Loucy (cell line): ENCODE results near the gene C16orf82.

Experiments used
- H2AFZ ChIP-seq: fragments of 200-600 bp; sonication (generic); 2 replicates; pipeline ENCODE4 v1.6.0; 2016; ENCODE audit warnings: antibody characterized with exemption, mild to moderate bottlenecking, low read length, moderate library complexity
- H3F3A ChIP-seq: fragments of 200-600 bp; 2 replicates; pipeline ENCODE4 v1.6.0; 2016; ENCODE audit warnings: antibody characterized with exemption, low read depth, mild to moderate bottlenecking
- H3K27me3 ChIP-seq: fragments of 200-600 bp; sonication (generic); 2 replicates; pipeline ENCODE4 v1.6.1; 2014; ENCODE audit warnings: low read length, mild to moderate bottlenecking; ENCODE audit not compliant: insufficient read depth, poor library complexity, severe bottlenecking
- H3K36me3 ChIP-seq: fragments of 200-600 bp; sonication (generic); 2 replicates; pipeline ENCODE4 v1.6.1; 2016; ENCODE audit warnings: low read length; ENCODE audit not compliant: insufficient read depth
- H3K4me1 ChIP-seq: fragments of 200-600 bp; sonication (generic); 2 replicates; pipeline ENCODE4 v1.5.1; 2014; ENCODE audit warnings: low read length, mild to moderate bottlenecking; ENCODE audit not compliant: insufficient read depth, poor library complexity, severe bottlenecking
- H3K4me2 ChIP-seq: fragments of 200-600 bp; sonication (generic); 2 replicates; pipeline ENCODE4 v1.6.0; 2014; ENCODE audit warnings: antibody characterized with exemption, low read length, low read depth, mild to moderate bottlenecking; ENCODE audit not compliant: poor library complexity, severe bottlenecking
- H3K4me3 ChIP-seq: fragments of 200-600 bp; sonication (generic); 2 replicates; pipeline ENCODE4 v1.5.1; 2014; ENCODE audit warnings: low read length, mild to moderate bottlenecking, mixed read lengths; ENCODE audit not compliant: poor library complexity, severe bottlenecking
- H3K79me2 ChIP-seq: fragments of 200-600 bp; sonication (generic); 2 replicates; pipeline ENCODE4 v1.6.1; 2014; ENCODE audit warnings: low read length; ENCODE audit not compliant: insufficient read depth
- H3K9ac ChIP-seq: fragments of 200-600 bp; sonication (generic); 2 replicates; pipeline ENCODE4 v1.6.0; 2014; ENCODE audit warnings: mild to moderate bottlenecking, low read depth, low read length, moderate library complexity; ENCODE audit not compliant: poor library complexity, severe bottlenecking
- H3K9me2 ChIP-seq: fragments of 200-600 bp; sonication (generic); replicated peaks from 2 replicates; pipeline ENCODE4 v1.6.1; 2016; ENCODE audit warnings: low read depth, low read length, mixed read lengths
- H3K9me3 ChIP-seq: fragments of 200-600 bp; sonication (generic); 2 replicates; pipeline ENCODE4 v1.6.1; 2014; ENCODE audit warnings: mild to moderate bottlenecking, antibody characterized with exemption, low read length, low read depth; ENCODE audit not compliant: insufficient read depth
- H4K20me1 ChIP-seq: fragments of 200-600 bp; sonication (generic); 2 replicates; pipeline ENCODE4 v1.6.0; 2014; ENCODE audit warnings: antibody characterized with exemption, low read length, mild to moderate bottlenecking; ENCODE audit not compliant: insufficient read depth, poor library complexity, severe bottlenecking
- CTCF ChIP-seq: fragments of 200-600 bp; sonication (generic); conservative IDR thresholded peaks from 2 replicates; pipeline ENCODE4 v1.5.1; 2014; ENCODE audit warnings: mild to moderate bottlenecking, antibody characterized with exemption, low read length
- EZH2phosphoT487 ChIP-seq: fragments of 200-600 bp; IDR thresholded peaks from 2 replicates; pipeline ENCODE4 v1.6.1; 2018; ENCODE audit warnings: antibody characterized with exemption, mild to moderate bottlenecking, moderate library complexity, borderline replicate concordance

C16orf82 gene

GRCh38 chr16:27112093-27112811 is 45.5 kb downstream of the C16orf82 start:
- Histone ChIP-seq H3F3A (no peaks in the 10 kb centered on the region), H3K36me3 (no peaks in the 10 kb centered on the region), H3K9me2 (no peaks in the 10 kb centered on the region), H3K4me1 (peaks cover 5% of the 10 kb centered on the region), H3K79me2 (no peaks in the 10 kb centered on the region), H2AFZ (no peak overlapping the region), H4K20me1 (no peaks in the 10 kb centered on the region), H3K9me3 (no peaks in the 10 kb centered on the region), H3K27me3 (no peaks in the 10 kb centered on the region), H3K9ac (no peak overlapping the region), H3K4me3 (no peak overlapping the region), H3K4me2 (no peak overlapping the region)
- TF ChIP-seq CTCF (no peak), EZH2phosphoT487 (no peak)

GRCh38 chr16:27113341-27113841 is 46.7 kb downstream of the C16orf82 start:
- TF ChIP-seq CTCF (no peak), EZH2phosphoT487 (no peak)
- no peaks in the 10 kb centered on the region for H3K9me2 ChIP-seq
- H3K79me2 ChIP-seq, result no peaks in the 10 kb centered on the region
- H3K4me2 ChIP-seq, result no peak overlapping the region
- no peaks in the 10 kb centered on the region for H3K36me3 ChIP-seq
- H3F3A ChIP-seq, result no peaks in the 10 kb centered on the region
- H3K4me3 ChIP-seq, result no peak overlapping the region
- H4K20me1 ChIP-seq, result no peaks in the 10 kb centered on the region
- H3K27me3 ChIP-seq, result no peaks in the 10 kb centered on the region
- H3K9ac ChIP-seq, result no peak overlapping the region
- H3K9me3 ChIP-seq, result no peaks in the 10 kb centered on the region
- peaks cover 8% of the 10 kb centered on the region for H3K4me1 ChIP-seq
- no peak overlapping the region for H2AFZ ChIP-seq

- no peaks in the 10 kb centered on the region for H3K79me2 ChIP-seq
- H3K27me3 ChIP-seq, result no peaks in the 10 kb centered on the region
- peaks cover 13% of the 10 kb centered on the region for H3K4me1 ChIP-seq
- no peak overlapping the region for H3K4me2 ChIP-seq
- H2AFZ ChIP-seq, result no peak overlapping the region
- no peaks in the 10 kb centered on the region for H4K20me1 ChIP-seq
- H3K36me3 ChIP-seq, result no peaks in the 10 kb centered on the region
- no peak overlapping the region for H3K4me3 ChIP-seq
- TF ChIP-seq CTCF, result no peak
- no peaks in the 10 kb centered on the region for H3K9me3 ChIP-seq
- H3K9ac ChIP-seq, result no peak overlapping the region
- H3F3A ChIP-seq, result no peaks in the 10 kb centered on the region
- H3K9me2 ChIP-seq, result no peaks in the 10 kb centered on the region
These were observed 47.3 kb downstream of the C16orf82 start for GRCh38 chr16:27114006-27114405.
